NCI-H1436 (cell line): ENCODE measurements around the gene CAMKMT.

Experiments
- DNase-seq: peaks from one replicate; lab custom pipeline; 2025; lab: John Stamatoyannopoulos, UW

Gene CAMKMT

GRCh38 chr2:44649381-44649780 is 287.6 kb downstream of the CAMKMT start:
- no peak for DNase-seq

DNA sequence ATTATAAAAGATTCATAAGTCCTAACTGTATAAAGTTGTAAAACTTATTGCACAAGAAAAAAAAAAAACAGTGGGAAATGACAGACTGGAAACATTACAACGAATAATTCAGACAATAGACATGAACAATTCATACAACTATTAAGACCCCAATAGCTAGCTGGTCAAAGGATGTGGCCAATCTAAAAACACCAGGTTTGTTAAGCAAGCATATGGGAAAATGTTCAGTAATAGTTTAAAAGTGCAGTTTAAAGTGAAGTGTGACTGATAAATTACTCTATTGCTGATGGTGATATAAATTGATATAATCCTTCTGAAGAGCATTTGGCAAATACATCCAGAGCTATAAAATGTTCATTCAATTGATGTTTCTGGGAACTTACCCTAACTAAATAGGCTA is 289.0 kb downstream of the CAMKMT start:
- no peak for DNase-seq

- no peak for DNase-seq
These were observed 290.2 kb downstream of the CAMKMT start for GRCh38 chr2:44651974-44652373.

DNA sequence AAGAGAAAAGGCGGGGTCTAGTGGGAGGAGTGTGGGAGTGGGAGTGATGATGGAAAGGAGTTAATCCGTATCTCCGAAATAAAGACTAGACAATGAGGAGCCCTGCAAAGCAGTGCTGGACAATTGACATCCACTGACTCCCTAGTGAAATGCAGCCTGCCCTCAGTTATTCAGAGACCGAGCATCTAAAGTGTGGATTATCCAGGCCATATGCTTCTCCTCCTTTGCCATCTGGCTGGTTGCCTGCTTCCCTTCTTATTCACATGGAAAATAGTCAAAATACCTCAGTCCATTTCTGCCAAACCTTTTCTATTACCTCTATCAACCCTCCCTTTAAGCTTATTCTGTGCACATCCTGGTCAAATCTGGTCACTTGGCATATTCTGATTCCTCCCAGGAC is 291.0 kb downstream of the CAMKMT start:
- no peak for DNase-seq

GRCh38 chr2:44655401-44655864 is 293.7 kb downstream of the CAMKMT start:
- peak; percentile 96 for DNase-seq

DNA sequence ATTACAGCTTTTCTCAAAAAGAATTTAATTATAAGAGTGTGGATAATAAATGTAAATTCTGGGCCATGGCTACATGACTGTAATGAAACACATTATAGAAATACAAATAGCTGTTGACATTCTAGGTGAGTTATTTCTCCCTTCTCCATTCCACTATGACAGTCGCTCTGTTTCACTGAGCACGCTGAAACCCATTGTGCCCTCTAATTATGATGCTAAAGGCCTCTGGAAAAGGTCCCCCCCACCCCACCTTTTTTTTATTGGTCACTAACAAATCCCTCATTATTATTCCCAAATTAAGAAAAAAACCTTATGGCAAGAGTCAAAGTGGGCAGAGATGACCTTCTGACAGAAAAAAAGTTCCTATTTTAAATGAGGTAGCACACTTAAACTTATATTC is 294.7 kb downstream of the CAMKMT start:
- DNase-seq, result no peak

GRCh38 chr2:44663471-44664073 is 301.8 kb downstream of the CAMKMT start:
- no peak for DNase-seq

DNA sequence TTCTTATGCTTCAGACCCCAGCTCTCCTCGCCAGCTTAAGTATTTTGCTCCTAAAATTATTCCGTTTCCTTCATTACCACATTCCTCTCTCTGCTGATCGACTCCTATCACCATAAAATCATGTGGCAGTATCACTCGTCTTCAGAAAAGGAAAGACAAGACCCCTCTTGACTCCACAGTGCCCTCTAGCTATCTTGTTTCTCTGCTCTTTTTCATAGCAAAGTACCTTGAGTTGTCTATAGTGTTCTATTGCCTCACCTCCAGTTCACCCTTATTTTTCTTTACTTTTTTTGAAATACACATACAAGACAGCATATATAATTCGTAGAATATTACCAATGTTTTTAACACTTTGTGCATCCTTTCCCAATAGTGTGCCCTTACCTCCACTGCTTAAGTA is 306.6 kb downstream of the CAMKMT start:
- peak; percentile 44 for DNase-seq

GRCh38 chr2:44671276-44671675 is 309.5 kb downstream of the CAMKMT start:
- no peak for DNase-seq

DNA sequence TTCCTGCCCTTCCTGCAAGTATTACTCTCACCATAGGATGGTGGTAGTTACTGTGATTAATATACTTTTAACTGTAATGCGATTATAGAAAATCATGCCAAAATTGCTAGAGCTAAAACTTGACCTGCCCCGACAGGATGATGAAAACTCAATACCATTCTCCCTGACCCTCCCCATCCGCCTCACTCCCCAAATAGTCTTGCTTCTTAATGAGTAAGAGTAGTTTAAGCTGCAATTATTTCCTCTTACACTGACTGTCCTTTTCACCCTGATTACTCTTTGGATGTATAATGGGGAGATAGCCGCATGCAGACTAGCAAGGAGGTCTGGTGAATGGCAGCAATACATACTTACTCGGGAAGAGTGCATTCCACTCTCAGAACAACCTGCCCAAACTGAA is 310.2 kb downstream of the CAMKMT start:
- no peak for DNase-seq

GRCh38 chr2:44672431-44672830 is 310.7 kb downstream of the CAMKMT start:
- DNase-seq, result no peak

DNA sequence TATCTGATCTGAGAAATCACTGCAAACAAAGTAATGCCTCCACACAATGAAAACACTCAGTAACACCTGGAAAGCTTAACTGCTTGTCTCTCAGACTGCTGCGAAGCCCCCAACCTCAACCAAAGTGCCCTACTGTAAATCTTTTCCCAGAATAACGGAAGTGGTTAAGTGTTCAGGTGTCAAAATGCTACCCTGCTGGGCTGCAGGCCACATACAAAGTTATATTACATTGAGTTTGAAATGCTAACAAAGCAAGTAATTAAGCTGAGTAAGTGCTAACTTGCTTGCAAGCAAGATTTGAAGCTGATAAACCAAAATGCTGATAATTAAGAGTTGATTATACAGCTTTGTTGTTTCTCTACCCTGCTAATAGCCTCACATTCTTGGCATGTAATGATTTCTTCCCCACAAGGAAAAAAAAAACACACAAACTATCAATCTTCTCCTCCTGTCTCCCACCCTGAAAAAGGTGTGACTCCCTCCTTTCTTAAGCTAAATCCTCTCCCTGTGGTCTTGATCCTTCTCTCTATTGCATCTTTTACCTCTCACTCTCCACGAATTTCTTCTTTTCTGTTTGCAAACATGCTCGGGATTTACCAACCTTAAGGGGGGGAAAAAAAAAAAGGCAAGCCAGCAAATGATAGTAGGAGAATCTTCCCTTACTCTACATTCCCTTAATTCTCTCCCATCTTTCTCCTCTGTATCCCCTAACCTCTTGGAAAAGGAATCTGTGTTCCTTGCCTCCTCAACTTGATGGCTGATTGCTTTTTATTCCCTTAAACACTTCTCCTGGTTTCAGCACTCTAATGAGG is 312.9 kb downstream of the CAMKMT start:
- DNase-seq, result no peak

DNA sequence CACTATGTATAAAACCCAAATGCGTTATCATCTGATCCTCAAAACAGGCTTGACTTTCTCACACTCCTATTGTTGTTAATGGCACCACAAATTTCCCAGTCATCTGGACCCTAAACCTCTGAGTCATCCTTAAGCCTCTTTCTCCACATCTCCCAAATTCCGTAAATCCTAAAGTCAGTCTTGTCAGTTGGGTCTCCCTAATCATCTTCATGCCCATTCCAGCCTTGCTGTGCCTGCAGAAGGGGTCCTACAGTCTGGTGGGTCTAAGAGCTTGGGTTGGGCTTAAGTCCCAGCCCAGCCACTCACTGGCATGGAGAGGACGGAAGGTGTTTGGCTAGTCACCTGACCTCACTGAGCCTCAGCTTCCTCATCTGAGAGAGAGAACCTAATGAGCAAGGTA is 314.6 kb downstream of the CAMKMT start:
- no peak for DNase-seq

DNA sequence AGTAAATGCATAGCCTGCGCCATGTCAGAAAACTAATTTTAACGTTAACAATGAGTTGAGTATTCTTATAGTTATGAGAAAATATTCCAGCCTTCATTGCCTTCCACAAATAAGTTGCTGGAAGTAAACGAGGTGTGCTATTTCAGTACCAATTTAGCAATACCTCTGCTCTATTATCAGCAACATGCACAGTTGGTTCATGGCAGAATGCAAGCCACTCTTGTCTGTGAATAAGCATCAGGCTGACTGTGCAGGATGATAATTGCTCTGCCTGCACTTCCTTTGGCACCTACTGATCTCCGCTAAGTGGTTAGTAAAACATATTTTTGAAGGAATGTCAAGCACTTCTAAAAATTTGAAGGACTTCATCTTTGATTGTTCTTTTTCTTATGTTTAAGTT is 317.8 kb downstream of the CAMKMT start:
- no peak for DNase-seq

DNA sequence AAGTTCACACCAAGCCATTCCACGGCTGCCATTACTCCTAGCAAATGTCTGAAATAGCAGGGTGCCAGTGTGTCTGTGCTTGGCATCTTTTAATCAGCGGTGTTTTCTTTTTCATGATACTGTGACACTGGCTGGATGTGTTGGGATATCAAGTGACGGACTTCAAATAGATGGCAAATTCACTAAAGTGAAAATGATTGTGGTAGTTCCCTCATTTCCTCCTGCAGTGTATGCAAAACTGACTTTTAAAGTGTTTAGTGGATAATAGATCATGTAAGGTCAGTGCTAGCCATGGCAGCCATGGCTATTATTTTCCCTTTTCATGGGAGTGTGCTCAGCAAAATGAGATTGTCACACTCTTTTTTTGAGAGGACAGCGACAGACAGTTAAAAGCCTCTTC is 318.2 kb downstream of the CAMKMT start:
- no peak for DNase-seq

GRCh38 chr2:44680424-44680971 is 318.8 kb downstream of the CAMKMT start:
- no peak for DNase-seq

DNA sequence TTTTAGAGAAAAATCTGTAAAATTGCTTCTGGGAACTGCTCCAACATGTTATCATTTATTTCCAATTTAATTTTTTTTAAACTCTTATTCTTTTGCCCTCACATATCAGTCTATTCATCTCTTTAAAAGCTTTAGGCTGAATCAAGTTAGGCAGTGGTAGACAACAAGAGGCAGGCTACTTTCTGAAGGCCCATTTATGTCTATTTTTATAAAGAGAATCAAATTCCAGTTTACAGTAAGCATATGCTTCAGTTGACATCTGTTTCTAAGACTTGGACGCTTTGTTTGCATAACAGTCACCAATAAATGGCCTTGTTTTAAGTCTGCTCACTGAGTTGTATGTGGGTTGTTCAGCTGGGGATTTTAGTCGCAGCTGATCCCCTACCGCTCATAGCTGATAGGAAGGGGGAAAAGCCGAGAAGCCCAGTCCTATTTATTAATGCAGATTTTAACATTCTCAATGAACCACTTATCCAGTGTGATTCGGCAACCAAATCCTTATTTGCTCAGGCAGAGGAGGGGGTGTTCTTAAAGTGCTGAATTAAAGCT is 319.3 kb downstream of the CAMKMT start:
- DNase-seq, result peak; percentile 43

GRCh38 chr2:44682459-44682858 is 320.7 kb downstream of the CAMKMT start:
- DNase-seq, result no peak

GRCh38 chr2:44684559-44684958 is 322.8 kb downstream of the CAMKMT start:
- DNase-seq, result no peak

- no peak for DNase-seq
These were observed 324.8 kb downstream of the CAMKMT start for GRCh38 chr2:44686561-44686960.

- DNase-seq, result no peak
These were observed 326.1 kb downstream of the CAMKMT start for GRCh38 chr2:44687686-44688455.

- DNase-seq, result no peak
These were observed 326.8 kb downstream of the CAMKMT start for GRCh38 chr2:44688456-44689124.
